Loucy (cell line): Measurements from ENCODE around the gene KRTAP1-5.

Experiments
- H2AFZ ChIP-seq: fragments of 200-600 bp; sonication (generic); 2 replicates; pipeline ENCODE4 v1.6.0; 2016; ENCODE audit warnings: antibody characterized with exemption, mild to moderate bottlenecking, low read length, moderate library complexity
- H3F3A ChIP-seq: fragments of 200-600 bp; 2 replicates; pipeline ENCODE4 v1.6.0; 2016; ENCODE audit warnings: antibody characterized with exemption, low read depth, mild to moderate bottlenecking
- H3K27me3 ChIP-seq: fragments of 200-600 bp; sonication (generic); 2 replicates; pipeline ENCODE4 v1.6.1; 2014; ENCODE audit warnings: low read length, mild to moderate bottlenecking; ENCODE audit not compliant: insufficient read depth, poor library complexity, severe bottlenecking
- H3K36me3 ChIP-seq: fragments of 200-600 bp; sonication (generic); 2 replicates; pipeline ENCODE4 v1.6.1; 2016; ENCODE audit warnings: low read length; ENCODE audit not compliant: insufficient read depth
- H3K4me1 ChIP-seq: fragments of 200-600 bp; sonication (generic); 2 replicates; pipeline ENCODE4 v1.5.1; 2014; ENCODE audit warnings: low read length, mild to moderate bottlenecking; ENCODE audit not compliant: insufficient read depth, poor library complexity, severe bottlenecking
- H3K4me2 ChIP-seq: fragments of 200-600 bp; sonication (generic); 2 replicates; pipeline ENCODE4 v1.6.0; 2014; ENCODE audit warnings: antibody characterized with exemption, low read length, low read depth, mild to moderate bottlenecking; ENCODE audit not compliant: poor library complexity, severe bottlenecking
- H3K4me3 ChIP-seq: fragments of 200-600 bp; sonication (generic); 2 replicates; pipeline ENCODE4 v1.5.1; 2014; ENCODE audit warnings: low read length, mild to moderate bottlenecking, mixed read lengths; ENCODE audit not compliant: poor library complexity, severe bottlenecking
- H3K79me2 ChIP-seq: fragments of 200-600 bp; sonication (generic); 2 replicates; pipeline ENCODE4 v1.6.1; 2014; ENCODE audit warnings: low read length; ENCODE audit not compliant: insufficient read depth
- H3K9ac ChIP-seq: fragments of 200-600 bp; sonication (generic); 2 replicates; pipeline ENCODE4 v1.6.0; 2014; ENCODE audit warnings: mild to moderate bottlenecking, low read depth, low read length, moderate library complexity; ENCODE audit not compliant: poor library complexity, severe bottlenecking
- H3K9me2 ChIP-seq: fragments of 200-600 bp; sonication (generic); replicated peaks from 2 replicates; pipeline ENCODE4 v1.6.1; 2016; ENCODE audit warnings: low read depth, low read length, mixed read lengths
- H3K9me3 ChIP-seq: fragments of 200-600 bp; sonication (generic); 2 replicates; pipeline ENCODE4 v1.6.1; 2014; ENCODE audit warnings: mild to moderate bottlenecking, antibody characterized with exemption, low read length, low read depth; ENCODE audit not compliant: insufficient read depth
- H4K20me1 ChIP-seq: fragments of 200-600 bp; sonication (generic); 2 replicates; pipeline ENCODE4 v1.6.0; 2014; ENCODE audit warnings: antibody characterized with exemption, low read length, mild to moderate bottlenecking; ENCODE audit not compliant: insufficient read depth, poor library complexity, severe bottlenecking
- CTCF ChIP-seq: fragments of 200-600 bp; sonication (generic); conservative IDR thresholded peaks from 2 replicates; pipeline ENCODE4 v1.5.1; 2014; ENCODE audit warnings: mild to moderate bottlenecking, antibody characterized with exemption, low read length
- EZH2phosphoT487 ChIP-seq: fragments of 200-600 bp; IDR thresholded peaks from 2 replicates; pipeline ENCODE4 v1.6.1; 2018; ENCODE audit warnings: antibody characterized with exemption, mild to moderate bottlenecking, moderate library complexity, borderline replicate concordance

The KRTAP1-5 gene

GRCh38 chr17:41012326-41013120 is 14.5 kb downstream of the KRTAP1-5 start:
- Histone ChIP-seq H3K4me2 (no peak overlapping the region), H3K4me1 (no peaks in the 10 kb centered on the region), H3K27me3 (no peaks in the 10 kb centered on the region), H4K20me1 (no peaks in the 10 kb centered on the region), H3F3A (no peaks in the 10 kb centered on the region), H3K79me2 (no peaks in the 10 kb centered on the region), H2AFZ (no peak overlapping the region), H3K36me3 (no peaks in the 10 kb centered on the region), H3K4me3 (no peak overlapping the region), H3K9ac (no peak overlapping the region), H3K9me3 (no peaks in the 10 kb centered on the region), H3K9me2 (no peaks in the 10 kb centered on the region)
- TF ChIP-seq CTCF (no peak), EZH2phosphoT487 (no peak)

- H2AFZ ChIP-seq, result no peak overlapping the region
- no peaks in the 10 kb centered on the region for H3K27me3 ChIP-seq
- no peak for TF ChIP-seq EZH2phosphoT487
- no peak for TF ChIP-seq CTCF
- H3K9me2 ChIP-seq, result no peaks in the 10 kb centered on the region
- no peaks in the 10 kb centered on the region for H4K20me1 ChIP-seq
- no peak overlapping the region for H3K9ac ChIP-seq
- H3K9me3 ChIP-seq, result no peaks in the 10 kb centered on the region
- H3K36me3 ChIP-seq, result no peaks in the 10 kb centered on the region
- no peak overlapping the region for H3K4me3 ChIP-seq
- no peaks in the 10 kb centered on the region for H3K79me2 ChIP-seq
- no peaks in the 10 kb centered on the region for H3F3A ChIP-seq
- no peak overlapping the region for H3K4me2 ChIP-seq
- H3K4me1 ChIP-seq, result no peaks in the 10 kb centered on the region
Observed at GRCh38 chr17:41010441-41010840, 16.6 kb downstream of the KRTAP1-5 start.

- Histone ChIP-seq H2AFZ (no peak overlapping the region), H3K79me2 (no peaks in the 10 kb centered on the region), H4K20me1 (no peaks in the 10 kb centered on the region), H3K9me2 (no peaks in the 10 kb centered on the region), H3K27me3 (no peaks in the 10 kb centered on the region), H3K4me1 (no peaks in the 10 kb centered on the region), H3K9me3 (no peaks in the 10 kb centered on the region), H3F3A (no peaks in the 10 kb centered on the region), H3K36me3 (no peaks in the 10 kb centered on the region), H3K4me2 (no peak overlapping the region), H3K9ac (no peak overlapping the region), H3K4me3 (no peak overlapping the region)
- TF ChIP-seq EZH2phosphoT487, result no peak
- TF ChIP-seq CTCF, result no peak
Observed at GRCh38 chr17:41009936-41010335, 17.1 kb downstream of the KRTAP1-5 start.
